HCT116 (cell line): Measurements from ENCODE around the gene ZNF780B. TPM values are rescaled to one million over a fixed set of nuclear protein-coding genes. Genes with fewer than 3 reads are reported as not detected.

Experiments
- ATAC-seq: fragments of 200-7000 bp; cut with Tn5 transposase; 2 replicates; pipeline ENCODE4 v1.9.1; 2020; ENCODE audit warnings: mild to moderate bottlenecking, moderate library complexity
- BruUV-seq: library from RNA; stranded (reverse); fragments of 400-500 nt; replicated peaks from 2 replicates; lab custom pipeline; 2021; lab: Mats Ljungman, UMichigan
- CTCF ChIA-PET: fragments of 300-600 bp; sonication (Branson Sonifier 250); formaldehyde crosslinking; loops from one replicate; lab custom pipeline; 2021; ENCODE audit warnings: antibody characterized with exemption; lab: Charles Lee
- POLR2A ChIA-PET: fragments of 300-600, 350-600 bp; sonication (Branson Sonifier 250); formaldehyde crosslinking; loops from one replicate; lab custom pipeline; 2021; ENCODE audit warnings: antibody characterized with exemption; lab: Charles Lee
- RAD21 ChIA-PET, 2 experiments: fragments of 300-600 bp; sonication (Branson Sonifier 250); formaldehyde crosslinking; loops; one replicate each; lab custom pipeline; 2023; ENCODE audit warnings: low total read pairs in 2 of 2; ENCODE audit not compliant: uncharacterized antibody in 2 of 2, unreplicated experiment in 2 of 2, low non-redundant PET in 1 of 2; lab: Charles Lee
- DNase-seq: peaks from one replicate; pipeline ENCODE4 v3.0.0-alpha.2; 2010; ENCODE audit warnings: low read depth, low spot score
- H2AFZ ChIP-seq: fragments of 200-600 bp; shearing (Covaris generic), sonication (generic); 2 replicates; pipeline ENCODE4 v1.6.1; 2017; ENCODE audit warnings: low read depth, mixed run types, mixed read lengths, antibody characterized with exemption, low read length; ENCODE audit not compliant: poor library complexity, severe bottlenecking
- H3K27ac ChIP-seq: 2 replicates; pipeline ENCODE4 v1.5.1; 2012; ENCODE audit warnings: low read depth, low read length
- H3K27me3 ChIP-seq: fragments of 200-600 bp; sonication (generic); 2 replicates; pipeline ENCODE4 v1.6.1; 2016; ENCODE audit warnings: mixed run types, low read length, mixed read lengths; ENCODE audit not compliant: insufficient read depth
- H3K36me3 ChIP-seq, 2 experiments: fragments of 200-500 bp in 1 of 2; fragments of 200-600 bp in 1 of 2; sonication (Bioruptor generic) in 1 of 2; sonication (generic) in 1 of 2; 2 replicates each; pipeline versions ENCODE4 v1.5.1 to v1.6.1; 2014 to 2016; ENCODE audit warnings: low read length in 2 of 2, inconsistent platforms in 1 of 2, mixed read lengths in 1 of 2, mixed run types in 1 of 2; ENCODE audit not compliant: insufficient read depth in 2 of 2, control insufficient read depth in 1 of 2
- H3K4me1 ChIP-seq, 2 experiments: fragments of 200-600 bp in 1 of 2; sonication (generic) in 1 of 2; 2 replicates each; pipeline versions ENCODE4 v1.5.1 to v1.6.1; 2012 to 2017; ENCODE audit warnings: low read length in 2 of 2, inconsistent platforms in 1 of 2, mild to moderate bottlenecking in 1 of 2, mixed read lengths in 1 of 2, mixed run types in 1 of 2, moderate library complexity in 1 of 2; ENCODE audit not compliant: insufficient read depth in 2 of 2, control insufficient read depth in 1 of 2
- H3K4me2 ChIP-seq: fragments of 200-600 bp; sonication (generic); 2 replicates; pipeline ENCODE4 v1.6.1; 2017; ENCODE audit warnings: mixed run types, low read length, mixed read lengths
- H3K4me3 ChIP-seq, 2 experiments: fragments of 200-600 bp in 1 of 2; sonication (generic) in 1 of 2; replicated peaks in 1 of 2; 2 replicates each; pipeline ENCODE4 v1.5.1; 2011 to 2016; ENCODE audit warnings: low read length in 2 of 2, control low read depth in 1 of 2, low read depth in 1 of 2, mild to moderate bottlenecking in 1 of 2, mixed read lengths in 1 of 2, mixed run types in 1 of 2
- H3K79me2 ChIP-seq: fragments of 200-600 bp; sonication (generic); 2 replicates; pipeline ENCODE4 v1.6.1; 2017; ENCODE audit warnings: mild to moderate bottlenecking, mixed run types, low read length, moderate library complexity, mixed read lengths; ENCODE audit not compliant: insufficient read depth
- H3K9ac ChIP-seq: fragments of 200-600 bp; sonication (generic); 2 replicates; pipeline ENCODE4 v1.6.1; 2016; ENCODE audit warnings: low read length, mixed read lengths
- H3K9me2 ChIP-seq: fragments of 200-600 bp; sonication (generic), shearing (Covaris generic); 2 replicates; pipeline ENCODE4 v1.6.1; 2017; ENCODE audit warnings: mixed run types, mild to moderate bottlenecking, moderate library complexity; ENCODE audit not compliant: insufficient read depth
- H3K9me3 ChIP-seq, 2 experiments: fragments of 200-500 bp in 1 of 2; fragments of 200-600 bp in 1 of 2; sonication (Bioruptor generic) in 1 of 2; sonication (generic) in 1 of 2; 2 replicates each; pipeline ENCODE4 v1.6.1; 2014 to 2017; ENCODE audit warnings: low read length in 2 of 2, mixed read lengths in 2 of 2, inconsistent platforms in 1 of 2, low read depth in 1 of 2, mild to moderate bottlenecking in 1 of 2, mixed run types in 1 of 2, moderate library complexity in 1 of 2; ENCODE audit not compliant: control insufficient read depth in 1 of 2, insufficient read depth in 1 of 2
- H4K20me1 ChIP-seq: fragments of 200-600 bp; sonication (generic), shearing (Covaris generic); 2 replicates; pipeline ENCODE4 v1.6.1; 2017; ENCODE audit warnings: mixed run types, mild to moderate bottlenecking, moderate library complexity; ENCODE audit not compliant: insufficient read depth
- ATF3 ChIP-seq: IDR thresholded peaks from 2 replicates; pipeline ENCODE4 v1.6.1; 2012
- CEBPB ChIP-seq: IDR thresholded peaks from 2 replicates; pipeline ENCODE4 v1.6.1; 2012; ENCODE audit warnings: low read depth
- ELF1 ChIP-seq: IDR thresholded peaks from 2 replicates; pipeline ENCODE4 v1.6.1; 2012; ENCODE audit warnings: low read depth, borderline replicate concordance
- EZH2 ChIP-seq: fragments of 200-600 bp; sonication (generic); IDR thresholded peaks from 2 replicates; pipeline ENCODE4 v1.6.1; 2017; ENCODE audit warnings: antibody characterized with exemption, mixed run types
- FOSL1 ChIP-seq: IDR thresholded peaks from 2 replicates; pipeline ENCODE4 v1.6.1; 2012; ENCODE audit warnings: low read depth
- JUND ChIP-seq: IDR thresholded peaks from 2 replicates; pipeline ENCODE4 v1.6.1; 2012
- MAX ChIP-seq: IDR thresholded peaks from 2 replicates; pipeline ENCODE4 v1.6.1; 2012
- POLR2A ChIP-seq: IDR thresholded peaks from 2 replicates; pipeline ENCODE4 v1.7.0; 2011; ENCODE audit warnings: borderline replicate concordance; ENCODE audit not compliant: insufficient read depth, insufficient read length; ENCODE audit errors: extremely low read depth
- REST ChIP-seq: IDR thresholded peaks from 2 replicates; pipeline ENCODE4 v1.6.1; 2012; ENCODE audit warnings: low read depth
- SIN3A ChIP-seq: IDR thresholded peaks from 2 replicates; pipeline ENCODE4 v1.6.1; 2012; ENCODE audit warnings: low read depth
- SP1 ChIP-seq: IDR thresholded peaks from 2 replicates; pipeline ENCODE4 v1.6.1; 2012; ENCODE audit warnings: low read depth
- SRF ChIP-seq: IDR thresholded peaks from 2 replicates; pipeline ENCODE4 v1.6.1; 2012; ENCODE audit warnings: low read depth
- TCF7L2 ChIP-seq: IDR thresholded peaks from 2 replicates; pipeline ENCODE4 v1.7.0; 2011; ENCODE audit warnings: borderline replicate concordance, inconsistent platforms; ENCODE audit not compliant: insufficient read depth, insufficient read length; ENCODE audit errors: extremely low read depth
- YY1 ChIP-seq: IDR thresholded peaks from 2 replicates; pipeline ENCODE4 v1.6.1; 2011; ENCODE audit warnings: low read length, low read depth, moderate library complexity, mild to moderate bottlenecking; ENCODE audit not compliant: insufficient replicate concordance; ENCODE audit errors: extremely low read depth
- ZBTB33 ChIP-seq: IDR thresholded peaks from 2 replicates; pipeline ENCODE4 v1.6.1; 2011; ENCODE audit warnings: mild to moderate bottlenecking, low read length, moderate library complexity; ENCODE audit not compliant: insufficient replicate concordance; ENCODE audit errors: extremely low read depth
- ZFX ChIP-seq: fragments of 450-650 bp; IDR thresholded peaks from 2 replicates; pipeline ENCODE4 v1.6.1; 2017
- intact Hi-C: fragments of 100-400 bp; cut with micrococcal nuclease; formaldehyde crosslinking; loops from 2 replicates; pipeline ENCODE4 v1.10.0; 2022
- total RNA-seq: library from RNA; stranded (reverse); gene quantifications from one replicate; pipeline ENCODE4 v1.2.1, GENCODE V29; 2021; ENCODE audit not compliant: unreplicated experiment

The ZNF780B gene
- total RNA-seq, 1 experiment from 2014 or later, result 10.5 TPM

GRCh38 chr19:40091205-40092129 is 35.4 kb upstream of the ZNF780B start:
- Histone ChIP-seq H3K4me2 (peak overlapping the region; percentile 85), H3K9me2 (no peaks in the 10 kb centered on the region), H3K27me3 (no peaks in the 10 kb centered on the region), H4K20me1 (no peaks in the 10 kb centered on the region), H2AFZ (peak overlapping the region; percentile 97), H3K4me3 (peak overlapping the region; percentile 65 to 83), H3K4me1 (peaks cover 8 to 19% of the 10 kb centered on the region in 2 experiments; a peak in 3 of 4 replicates), H3K79me2 (peaks cover 29% of the 10 kb centered on the region), H3K9me3 (no peaks in the 10 kb centered on the region), H3K36me3 (no peaks in the 10 kb centered on the region), H3K27ac (peak overlapping the region; percentile 83), H3K9ac (peak overlapping the region; percentile 77)
- ChIA-PET CTCF (no interaction called here), POLR2A (interaction anchor here (0.7 to 1.0 kb wide), 3 partner anchors 10 to 121 kb away, joined by 3 to 4 read pairs (median 3); no protein-coding TSS in a partner anchor), RAD21 (no interaction called here)
- ATAC-seq (0 out of 2 replicates have a peak, but pooled peaks have one; percentile 4), DNase-seq (no peak)
- TSS peak; percentile 85 for BruUV-seq
- intact Hi-C loops, result no loop called here
- TF ChIP-seq ELF1 (no peak), SRF (no peak), SP1 (no peak), ZFX (no peak), JUND (no peak), ZBTB33 (no peak), SIN3A (no peak; the same call in 1 of the 2 replicates), REST (no peak), POLR2A (no peak), TCF7L2 (no peak), CEBPB (no peak), EZH2 (no peak), MAX (no peak), YY1 (no peak), ATF3 (no peak), FOSL1 (no peak)
